ENCODE results near the gene TYW3. TPM values are rescaled to one million over a fixed set of nuclear protein-coding genes. Genes with fewer than 3 reads are reported as not detected.
"Not testable (repeated sequence)": the region's sequence is repeated elsewhere in the genome, so short reads cannot be mapped to it uniquely, and the experiment has no call there.

The TYW3 gene
- total RNA-seq, 1 donor from 2014 or later = 8.8 TPM

- Histone ChIP-seq H3K9me3 (no peaks in the 10 kb centered on the region), H3K36me3 (peaks cover 0 to 44% of the 10 kb centered on the region in 2 donors), H3K27me3 (no peaks in the 10 kb centered on the region), H3K4me3 (no peak overlapping the region), H3K4me1 (no peaks in the 10 kb centered on the region), H3K27ac (no peak overlapping the region)
- intact Hi-C loops (cut with DNase I) = no loop called here
- no peak for TF ChIP-seq POLR2A (IDR thresholded peaks at IDR 0.05)
- no peak for TF ChIP-seq CTCF (IDR thresholded peaks at IDR 0.05)
- TF ChIP-seq POLR2AphosphoS5 (IDR thresholded peaks at IDR 0.05; ENCODE audit: insufficient read depth in 1 of 2, low read depth in 1 of 2) = no peak
- no peak for DNase-seq (ENCODE audit: extremely low spot score in 2 of 2)
These were observed 16.0 kb downstream of the TYW3 start for GRCh38 chr1:74748960-74749359.

- no peaks in the 10 kb centered on the region for H3K9me3 ChIP-seq
- H3K27me3 ChIP-seq = no peaks in the 10 kb centered on the region
- H3K4me1 ChIP-seq = no peaks in the 10 kb centered on the region
- H3K27ac ChIP-seq = no peak overlapping the region
- H3K36me3 ChIP-seq = peaks cover 0 to 56% of the 10 kb centered on the region in 2 donors
- intact Hi-C loops (cut with DNase I) = no loop called here
- no peak overlapping the region for H3K4me3 ChIP-seq
- TF ChIP-seq POLR2AphosphoS5 (IDR thresholded peaks at IDR 0.05; ENCODE audit: insufficient read depth in 1 of 2, low read depth in 1 of 2) (no peak), POLR2A (IDR thresholded peaks at IDR 0.05) (no peak), CTCF (IDR thresholded peaks at IDR 0.05) (no peak)
- no peak for DNase-seq (ENCODE audit: extremely low spot score in 2 of 2)
These were observed 20.2 kb downstream of the TYW3 start for GRCh38 chr1:74753104-74753503.

- peaks cover 0 to 42% of the 10 kb centered on the region in 2 donors for H3K36me3 ChIP-seq
- no peak for TF ChIP-seq POLR2AphosphoS5 (IDR thresholded peaks at IDR 0.05; ENCODE audit: insufficient read depth in 1 of 2, low read depth in 1 of 2)
- TF ChIP-seq CTCF (IDR thresholded peaks at IDR 0.05) = no peak
- intact Hi-C loops (cut with DNase I) = no loop called here
These were observed 22.5 kb downstream of the TYW3 start for GRCh38 chr1:74755475-74755874.

GRCh38 chr1:74756650-74757049 lies 23.7 kb downstream of the TYW3 start:
- H3K27ac ChIP-seq; H3K4me1 ChIP-seq; intact Hi-C loops (cut with DNase I); H3K4me3 ChIP-seq; DNase-seq (ENCODE audit: extremely low spot score in 2 of 2); H3K9me3 ChIP-seq; H3K27me3 ChIP-seq: not testable (repeated sequence)
- H3K36me3 ChIP-seq = peaks cover 0 to 37% of the 10 kb centered on the region in 2 donors

More at GRCh38 chr1:74755475-74755874, 22.5 kb downstream of the TYW3 start:
- Histone ChIP-seq H3K27ac (no peak overlapping the region), H3K4me1 (no peaks in the 10 kb centered on the region), H3K27me3 (no peaks in the 10 kb centered on the region), H3K4me3 (no peak overlapping the region), H3K9me3 (no peaks in the 10 kb centered on the region)
- no peak for DNase-seq (ENCODE audit: extremely low spot score in 2 of 2)

- Histone ChIP-seq H3K27ac (no peak overlapping the region), H3K36me3 (no peaks in the 10 kb centered on the region), H3K9me3 (no peaks in the 10 kb centered on the region), H3K27me3 (no peaks in the 10 kb centered on the region), H3K4me1 (no peaks in the 10 kb centered on the region), H3K4me3 (no peak overlapping the region)
- intact Hi-C loops (cut with DNase I) = no loop called here
- DNase-seq (ENCODE audit: extremely low spot score in 2 of 2) = no peak
- TF ChIP-seq POLR2A (IDR thresholded peaks at IDR 0.05) (no peak), POLR2AphosphoS5 (IDR thresholded peaks at IDR 0.05; ENCODE audit: insufficient read depth in 1 of 2, low read depth in 1 of 2) (no peak), CTCF (IDR thresholded peaks at IDR 0.05) (no peak)
These were observed 30.9 kb downstream of the TYW3 start for GRCh38 chr1:74763807-74764206.

GRCh38 chr1:74766579-74766978 lies 33.6 kb downstream of the TYW3 start:
- intact Hi-C loops (cut with DNase I) = no loop called here
- TF ChIP-seq POLR2A (IDR thresholded peaks at IDR 0.05) (no peak), CTCF (IDR thresholded peaks at IDR 0.05) (no peak), POLR2AphosphoS5 (IDR thresholded peaks at IDR 0.05; ENCODE audit: insufficient read depth in 1 of 2, low read depth in 1 of 2) (no peak)
- Histone ChIP-seq H3K36me3 (no peaks in the 10 kb centered on the region), H3K27ac (no peak overlapping the region), H3K27me3 (no peaks in the 10 kb centered on the region), H3K9me3 (no peaks in the 10 kb centered on the region), H3K4me3 (no peak overlapping the region), H3K4me1 (no peaks in the 10 kb centered on the region)
- DNase-seq (ENCODE audit: extremely low spot score in 2 of 2) = no peak
